Left cardiac atrium (tissue), 4 donors: ENCODE data around the gene MYOZ3. TPM values are rescaled to one million over a fixed set of nuclear protein-coding genes. Genes with fewer than 3 reads are reported as not detected.
A peak's percentile ranks its signal among the peaks of the same experiment; 100 is the strongest.

Experiments
- ATAC-seq, 2 donors: fragments of 200-7000 bp; cut with Tn5 transposase; one replicate each; pipeline ENCODE4 v1.9.1; 2020; ENCODE audit warnings: mild to moderate bottlenecking in 2 of 2, moderate library complexity in 2 of 2
- DNase-seq: peaks from one replicate; pipeline ENCODE4 v3.0.0-alpha.2; 2020
- intact Hi-C, 2 donors: fragments of 100-400 bp; cut with DNase I; formaldehyde crosslinking; loops; one replicate each; pipeline versions ENCODE4 v1.14.1 to v1.15.1; 2022 to 2023
- total RNA-seq, 2 donors: library from RNA; stranded (reverse); fragmentation: NEBNext Ultra II Directional; extraction: Animal tissue kit (Norgen Biotek cat#: 25700); gene quantifications; one replicate each; pipeline ENCODE4 v1.2.1, GENCODE V29; 2021
- donor health status: DM: no; HTN: yes; CAD: no.
- donor health status: DM: no; HTN: yes; CAD: no; lungs with severe emphysema.
- donor health status: DM: yes; HTN: yes; CAD: no.
- donor health status: Dilated cardiomyopathy.

MYOZ3 gene
- total RNA-seq, 2 donors from 2014 or later, result 2.9 to 3.0 TPM

DNA sequence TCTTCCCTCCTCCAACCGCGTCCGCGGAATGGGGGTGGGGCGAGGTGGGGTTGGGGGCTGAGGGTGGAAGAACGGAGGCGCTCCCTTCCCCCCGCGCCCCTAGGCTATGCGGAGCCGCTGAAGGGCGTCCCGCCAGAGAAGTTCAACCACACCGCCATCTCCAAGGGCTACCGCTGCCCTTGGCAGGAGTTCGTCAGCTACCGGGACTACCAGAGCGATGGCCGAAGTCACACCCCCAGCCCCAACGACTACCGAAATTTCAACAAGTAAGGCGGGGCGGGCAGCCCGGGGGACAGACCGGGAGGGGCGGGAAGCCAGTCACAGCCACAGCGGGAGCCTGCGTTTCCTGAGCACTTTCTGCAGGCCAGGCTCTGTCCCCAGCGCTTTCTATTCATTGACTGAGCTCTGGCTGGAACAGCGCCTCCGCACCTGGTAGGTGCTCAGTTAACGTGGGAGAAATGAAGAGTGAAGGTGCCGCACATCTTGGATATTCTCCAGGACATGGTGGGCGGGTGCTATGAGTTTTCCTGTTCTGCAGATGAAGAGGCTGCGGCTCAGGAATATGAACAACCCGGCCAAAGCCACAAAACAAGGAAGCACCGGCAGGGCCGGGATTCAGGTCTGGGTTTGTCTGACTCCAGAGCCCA, 11.3 kb downstream of the MYOZ3 start:
- peak; percentile 66 for DNase-seq
- ATAC-seq, result peak; percentile 31 to 51
- intact Hi-C loops, result no loop called here

DNA sequence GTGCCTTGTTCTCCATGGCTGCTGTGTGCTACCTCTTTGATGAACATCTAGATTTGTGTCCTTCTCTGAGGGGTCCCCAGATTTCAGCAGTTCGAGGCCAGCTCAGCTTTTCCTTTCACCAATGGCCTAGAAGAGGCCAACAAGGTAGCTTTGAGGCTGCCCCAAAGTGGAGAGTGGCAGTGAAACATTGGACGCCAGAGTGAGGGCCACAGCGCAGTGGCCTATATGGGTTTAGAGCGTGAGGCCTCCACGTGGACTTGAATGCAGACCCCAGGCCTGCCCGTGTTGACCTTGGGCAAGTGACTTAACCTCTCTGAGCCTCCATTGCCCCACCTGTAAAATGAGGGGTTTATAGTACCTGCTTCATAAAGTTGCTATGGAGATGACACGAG, 11.8 kb downstream of the MYOZ3 start:
- DNase-seq (peak; percentile 6), ATAC-seq (no peak)
- intact Hi-C loops, result no loop called here

DNA sequence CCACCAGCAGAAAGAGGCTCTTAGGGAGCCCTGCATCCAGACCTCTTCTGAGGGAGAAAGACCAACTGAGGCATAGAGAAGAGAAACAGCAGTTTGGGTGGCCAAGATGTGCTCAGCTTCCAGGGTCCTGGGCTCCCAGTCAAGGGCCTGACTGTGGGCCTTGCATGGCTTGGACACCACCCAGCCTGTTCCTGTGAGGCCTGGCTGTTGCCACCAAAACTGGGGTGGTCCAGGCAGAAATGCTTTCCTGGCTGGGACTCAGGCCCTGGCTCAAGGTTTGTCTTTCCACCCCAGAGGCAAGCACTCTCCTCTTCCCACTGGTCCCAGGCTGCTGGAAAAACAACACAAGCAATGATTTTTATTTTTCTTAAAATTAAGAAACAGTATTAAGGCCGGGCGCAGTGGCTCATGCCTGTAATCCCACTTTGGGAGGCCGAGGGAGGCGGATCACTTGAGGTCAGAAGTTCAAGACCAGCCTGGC, 13.3 kb downstream of the MYOZ3 start:
- DNase-seq (peak; percentile 64), ATAC-seq (peak; percentile 35 to 58)
- intact Hi-C loops, result no loop called here

DNA sequence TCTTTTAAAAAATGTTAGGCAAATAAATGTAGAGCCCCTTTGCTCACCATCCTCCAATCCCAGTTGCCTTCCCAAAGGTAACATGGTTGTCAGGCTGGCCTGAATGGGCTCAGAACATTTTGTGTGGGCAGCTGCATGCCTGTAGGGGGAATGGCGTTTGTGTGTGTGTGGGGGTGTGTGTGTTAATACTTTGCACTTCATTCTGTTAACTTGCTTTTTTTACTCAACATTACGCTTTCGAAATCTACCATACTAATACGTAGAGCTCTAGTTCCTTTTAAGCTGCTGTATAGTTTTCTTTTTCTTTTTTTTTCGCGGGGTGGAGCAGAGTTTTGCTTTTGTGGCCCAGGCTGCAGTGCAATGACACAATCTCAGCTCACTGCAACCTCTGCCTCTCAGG, 14.0 kb downstream of the MYOZ3 start:
- intact Hi-C loops, result no loop called here
- ATAC-seq (no peak), DNase-seq (no peak)

DNA sequence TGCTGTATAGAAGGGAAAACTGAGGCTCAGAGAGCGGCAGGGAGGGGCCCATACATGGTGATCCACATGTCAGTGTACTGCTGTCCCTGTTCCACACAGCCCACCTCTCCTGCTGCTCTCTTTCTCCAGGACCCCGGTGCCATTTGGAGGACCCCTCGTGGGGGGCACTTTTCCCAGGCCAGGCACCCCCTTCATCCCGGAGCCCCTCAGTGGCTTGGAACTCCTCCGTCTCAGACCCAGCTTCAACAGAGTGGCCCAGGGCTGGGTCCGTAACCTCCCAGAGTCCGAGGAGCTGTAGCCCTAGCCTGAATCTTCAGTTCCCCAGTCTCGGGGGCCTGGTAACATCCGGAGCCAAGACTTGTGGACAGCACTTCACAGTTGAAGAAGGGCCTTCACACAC, 15.5 kb downstream of the MYOZ3 start:
- DNase-seq (no peak), ATAC-seq (no peak)
- intact Hi-C loops, result no loop called here

DNA sequence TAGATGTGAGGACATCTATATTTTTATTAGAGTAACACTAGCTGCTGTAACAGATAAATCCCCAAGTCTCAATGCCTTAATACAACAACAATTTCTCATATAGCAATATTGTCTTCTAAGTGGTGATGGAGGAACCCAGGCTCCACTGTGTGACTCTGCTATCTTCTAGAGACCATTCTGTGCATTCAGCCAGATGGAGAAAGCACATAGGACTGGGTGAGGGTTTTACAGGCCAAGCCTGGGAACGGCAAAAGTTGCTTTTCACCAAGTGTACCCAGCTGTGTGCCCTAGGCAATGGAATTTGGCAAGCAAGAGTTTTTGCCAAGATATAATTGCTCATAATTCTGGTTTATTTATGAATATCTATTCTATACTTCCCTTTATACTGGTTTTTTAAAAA, 28.1 kb downstream of the MYOZ3 start:
- intact Hi-C loops, result no loop called here
- ATAC-seq, result no peak

DNA sequence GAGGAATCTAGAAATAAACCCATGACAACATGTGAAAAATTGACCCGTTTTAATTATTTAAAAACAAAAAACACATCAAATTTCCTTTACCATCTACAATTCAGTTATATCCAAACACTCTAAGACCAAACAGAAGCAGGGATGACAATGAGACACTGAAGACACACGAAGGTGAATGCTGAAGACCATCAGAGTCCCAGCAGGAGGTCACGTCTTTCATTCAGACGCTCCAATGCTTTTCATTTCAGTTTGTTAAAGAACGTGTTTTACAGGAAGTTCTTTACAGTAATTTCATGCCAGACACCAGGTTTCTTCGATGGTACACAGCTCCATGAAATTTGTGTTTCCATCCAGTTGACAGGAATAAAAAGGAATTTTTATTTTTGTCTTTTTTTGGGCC, 29.7 kb downstream of the MYOZ3 start:
- DNase-seq, result no peak
- no peak for ATAC-seq
- intact Hi-C loops, result no loop called here

More for the DNA sequence above, 28.1 kb downstream of the MYOZ3 start:
- no peak for DNase-seq

DNA sequence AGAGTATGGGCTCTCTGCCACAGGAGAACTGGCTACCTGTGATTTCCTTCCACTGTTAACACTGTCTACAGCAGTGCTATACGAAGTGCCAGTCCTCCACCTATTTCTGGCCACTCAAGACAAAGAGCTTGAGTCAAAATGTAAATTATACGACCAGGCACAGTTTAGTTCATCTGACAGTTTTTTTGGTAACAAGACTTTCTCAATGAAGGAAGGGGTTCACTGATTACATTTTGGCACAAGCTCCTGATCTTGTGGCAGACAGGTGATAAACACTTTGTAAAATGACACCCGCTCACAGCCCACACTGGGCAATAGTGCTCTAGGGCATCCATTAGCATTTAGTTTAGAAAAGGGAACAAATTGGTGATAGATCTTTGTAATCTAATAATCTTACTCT, 31.2 kb downstream of the MYOZ3 start:
- intact Hi-C loops, result no loop called here
- ATAC-seq (no peak), DNase-seq (no peak)

DNA sequence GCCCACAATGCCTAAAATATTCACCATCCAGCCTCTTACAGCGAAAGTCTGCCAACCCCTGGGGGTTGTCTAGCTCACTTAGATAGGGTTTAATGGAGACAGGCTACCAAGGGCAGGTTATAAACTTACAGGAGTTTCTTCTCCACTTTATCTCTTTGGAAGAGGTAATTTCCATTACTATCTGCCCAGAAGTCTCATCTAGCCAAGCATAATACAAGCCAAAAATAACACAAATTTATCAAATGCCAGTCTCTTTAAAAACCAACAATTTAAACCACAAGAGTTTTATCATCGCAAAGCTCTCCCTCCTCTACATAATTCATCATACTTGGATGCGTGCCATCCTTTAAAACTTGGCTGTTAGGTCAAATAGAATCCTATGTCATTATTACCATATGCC, 33.6 kb downstream of the MYOZ3 start:
- peak; percentile 15 to 90 for ATAC-seq
- no peak for DNase-seq
- intact Hi-C loops, result loop anchor here in 1 of 2 donors (5.0 kb wide), 1 partner anchor 132 kb away; no protein-coding TSS in a partner anchor

DNA sequence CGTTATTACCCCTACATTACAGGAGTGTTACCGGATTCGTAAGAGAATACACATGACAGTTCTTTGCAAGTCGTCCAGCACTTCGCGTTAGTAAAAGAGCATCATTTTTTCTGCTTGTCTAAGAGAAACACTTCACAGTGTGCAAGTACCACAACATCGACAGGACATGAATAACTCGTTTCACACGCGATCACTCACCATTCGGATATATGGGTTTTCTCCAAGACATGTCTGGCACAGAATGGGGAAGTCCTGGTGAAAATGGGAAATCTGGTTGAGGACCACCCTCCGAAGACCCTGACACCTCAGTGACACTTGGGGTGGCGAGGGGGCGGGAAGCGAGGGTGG, 39.2 kb downstream of the MYOZ3 start:
- intact Hi-C loops, result loop anchor here in 1 of 2 donors (10.0 kb wide), 1 partner anchor 245 kb away; no protein-coding TSS in a partner anchor
- ATAC-seq (no peak), DNase-seq (no peak)

DNA sequence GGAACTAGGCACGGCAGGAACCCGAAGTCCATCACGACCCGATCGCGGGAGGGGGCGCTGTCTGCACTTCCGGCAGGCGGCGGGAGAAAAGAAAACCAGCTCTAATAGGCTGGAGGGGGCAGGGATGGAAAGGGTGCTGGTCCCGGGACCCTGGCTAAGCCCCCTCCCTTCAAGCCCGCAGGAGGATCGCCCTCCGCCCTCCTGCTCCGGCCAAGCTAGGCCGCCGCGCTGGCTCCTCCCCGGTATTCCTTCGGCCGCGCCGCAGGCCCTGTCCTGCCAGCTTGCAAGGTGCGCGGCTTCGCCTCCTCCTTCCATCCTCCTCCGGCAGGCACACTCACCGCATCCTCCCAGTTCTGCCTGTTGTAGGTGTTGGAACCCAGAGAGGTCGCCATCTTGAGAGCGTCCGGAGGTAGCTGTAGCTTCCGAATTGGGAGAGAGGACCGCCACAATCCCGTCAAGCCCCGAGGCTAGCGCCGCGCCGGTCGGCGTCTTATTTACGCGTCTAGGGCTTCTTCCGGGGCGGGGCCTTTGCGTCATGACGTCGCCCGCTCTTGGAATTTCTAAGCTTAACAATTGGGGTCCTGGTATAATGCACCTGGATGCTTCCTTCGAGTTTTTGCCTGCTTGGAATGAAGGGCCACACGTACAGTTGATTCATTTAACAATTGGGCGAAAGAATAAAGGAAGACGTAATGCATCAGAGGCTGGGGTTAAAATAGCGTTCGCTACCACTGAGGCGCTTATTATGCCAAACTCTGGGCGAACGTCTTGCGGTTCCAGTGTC, 39.7 kb downstream of the MYOZ3 start, which contains the start of gene RBM22:
TSS of gene RBM22 (minus strand) at position 469 of the 784 bp plus-strand sequence. CDS start at position 392, 77 bp downstream.
- peak; percentile 99 to 100 for ATAC-seq
- peak; percentile 95 for DNase-seq
- intact Hi-C loops, result loop anchor here in 1 of 2 donors (10.0 kb wide), 1 partner anchor 246 kb away; no protein-coding TSS in a partner anchor

DNA sequence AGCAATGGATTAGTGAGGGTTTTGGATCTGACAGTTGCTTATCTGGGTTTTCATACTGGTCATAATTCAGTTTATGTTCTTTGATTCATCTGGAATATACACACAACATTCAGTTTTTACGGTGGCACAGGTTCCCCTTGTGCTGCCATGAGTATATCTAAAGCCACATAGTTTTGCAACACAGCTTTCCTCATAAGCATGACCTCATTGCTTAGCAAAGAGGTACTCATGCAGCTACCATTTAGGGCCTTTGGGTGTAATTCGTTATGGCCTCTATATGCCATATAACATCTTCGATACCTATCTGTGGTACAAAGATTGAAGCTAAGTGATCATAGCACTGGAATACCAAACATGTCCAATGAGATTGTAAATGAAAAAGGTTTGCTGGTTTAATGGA, 42.7 kb downstream of the MYOZ3 start:
- intact Hi-C loops, result loop anchor here in 1 of 2 donors (10.0 kb wide), 1 partner anchor 249 kb away; no protein-coding TSS in a partner anchor
- ATAC-seq (no peak), DNase-seq (no peak)

DNA sequence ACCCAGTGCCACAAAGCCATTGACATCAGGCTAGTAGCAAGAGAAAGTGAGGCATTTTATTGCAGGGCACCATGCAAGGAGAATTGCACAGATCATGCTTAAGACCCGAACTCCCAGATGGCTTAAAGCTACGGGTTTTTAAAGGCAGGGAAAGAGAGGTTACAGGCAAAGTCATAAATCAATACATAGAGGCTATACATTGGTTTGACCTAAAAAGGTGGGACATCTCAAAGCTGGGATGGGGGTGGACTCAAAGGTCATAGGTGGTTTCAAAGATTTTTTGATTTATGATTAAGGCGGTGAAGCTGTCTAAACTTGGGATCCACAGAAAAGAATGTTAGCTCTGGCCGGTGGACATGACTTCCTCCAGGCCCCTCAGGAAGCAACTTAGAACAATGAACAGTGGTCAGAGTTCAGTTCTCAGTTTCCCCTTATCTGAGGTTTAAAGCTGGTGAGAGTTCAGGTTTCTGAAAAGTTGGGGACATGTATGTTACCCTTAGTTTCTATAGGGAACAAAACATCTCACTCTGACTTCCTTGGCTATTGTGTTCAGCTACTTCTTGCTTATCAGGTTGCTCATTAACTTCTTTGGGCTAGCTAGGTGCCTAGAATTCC, 45.8 kb downstream of the MYOZ3 start:
- DNase-seq, result no peak
- intact Hi-C loops, result loop anchor here in 1 of 2 donors (10.0 kb wide), 1 partner anchor 252 kb away; no protein-coding TSS in a partner anchor
- ATAC-seq, result no peak

DNA sequence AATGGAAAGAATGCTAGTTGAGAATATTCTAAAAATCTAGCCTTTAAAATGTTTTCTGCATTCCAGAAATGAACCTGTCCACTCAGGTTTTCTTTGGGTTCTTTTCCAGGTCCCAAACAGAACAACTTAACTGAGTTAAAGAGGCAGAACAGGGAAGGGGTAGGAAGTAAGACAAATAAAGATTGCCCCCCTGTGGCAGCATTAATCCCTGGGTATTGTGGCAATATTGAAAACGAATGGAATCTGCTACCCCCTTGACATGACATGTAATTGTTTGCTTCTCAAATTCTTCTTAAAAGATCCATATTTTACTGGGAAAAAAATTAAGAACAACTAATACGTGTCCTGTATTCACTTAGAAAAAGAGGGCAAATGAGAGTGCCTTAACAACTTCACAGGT, 49.1 kb downstream of the MYOZ3 start:
- ATAC-seq, result no peak
- DNase-seq, result no peak
- intact Hi-C loops, result no loop called here

DNA sequence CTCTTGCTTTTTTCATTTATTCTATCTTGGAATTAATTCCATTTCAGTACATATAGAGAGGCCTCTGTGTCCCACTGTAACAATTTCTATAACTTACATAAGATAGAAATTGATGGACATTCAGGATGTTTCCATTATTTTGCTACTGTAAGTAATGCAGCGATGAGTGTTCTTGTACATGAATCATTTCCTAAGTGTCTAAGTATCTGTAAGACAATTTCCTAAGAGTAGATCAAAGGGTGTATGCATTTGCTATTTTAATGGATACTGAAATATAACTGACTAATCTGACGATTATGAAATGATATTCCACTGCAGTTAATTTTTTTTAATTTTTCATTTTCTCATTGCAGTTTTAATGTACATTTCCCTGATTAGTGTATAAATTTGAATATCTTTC, 62.8 kb downstream of the MYOZ3 start:
- DNase-seq (no peak), ATAC-seq (no peak)
- intact Hi-C loops, result no loop called here

Other genes with a start within 250 kb of the MYOZ3 start
- gene CD74, start 248.3 kb upstream of the MYOZ3 start, total RNA-seq, result 100 to 1,000 TPM; 255 to 433 TPM
- 1,000 to 10,000 TPM; 1,239 to 1,275 TPM for gene RPS14, start 211.5 kb upstream of the MYOZ3 start, total RNA-seq
- gene NDST1, start 153.1 kb upstream of the MYOZ3 start, total RNA-seq, result 10 to 100 TPM; 59.3 to 71.2 TPM
- 100 to 1,000 TPM; 503 to 769 TPM for gene SYNPO, start 20.6 kb upstream of the MYOZ3 start, total RNA-seq
- 10 to 100 TPM; 27.2 to 28.2 TPM for gene RBM22, start 39.8 kb downstream of the MYOZ3 start, total RNA-seq
- 10 to 100 TPM; 37.8 to 48.1 TPM for gene DCTN4, start 97.8 kb downstream of the MYOZ3 start, total RNA-seq
- gene SMIM3, start 117.5 kb downstream of the MYOZ3 start, total RNA-seq, result 10 to 100 TPM; 27.9 to 37.8 TPM
- gene IRGM, start 185.3 kb downstream of the MYOZ3 start, total RNA-seq, result not detected
- gene ZNF300, start 243.7 kb downstream of the MYOZ3 start, total RNA-seq, result 1 to 10 TPM; 1.2 to 2.0 TPM